Transverse colon (tissue), 4 donors: ENCODE data around the gene RBM20. TPM values are rescaled to one million over a fixed set of nuclear protein-coding genes. Genes with fewer than 3 reads are reported as not detected.

Source experiments
- DNase-seq: peaks from one replicate; pipeline ENCODE4 v3.0.0-alpha.2; 2019
- H3K27ac ChIP-seq, 4 donors: fragments of 200-600 bp; sonication (generic); 2 replicates each; pipeline ENCODE4 v1.5.1; 2016 to 2018; ENCODE audit warnings: inconsistent platforms in 4 of 4
- H3K27me3 ChIP-seq: fragments of 200-600 bp; sonication (generic); 2 replicates; pipeline ENCODE4 v1.5.1; 2017; ENCODE audit warnings: inconsistent platforms
- H3K36me3 ChIP-seq, 4 donors: fragments of 200-600 bp; sonication (generic); 2 replicates each; pipeline ENCODE4 v1.5.1; 2017 to 2019; ENCODE audit warnings: inconsistent platforms in 4 of 4
- H3K4me1 ChIP-seq, 4 donors: fragments of 200-600 bp; sonication (generic); 2 replicates each; pipeline ENCODE4 v1.5.1; 2017 to 2020; ENCODE audit warnings: inconsistent platforms in 4 of 4
- H3K4me3 ChIP-seq, 4 donors: fragments of 200-600 bp; sonication (generic); 1 replicate in 1 of 4; 2 replicates in 3 of 4; pipeline versions ENCODE4 v1.5.1 to v1.6.1; 2017 to 2019; ENCODE audit warnings: inconsistent platforms in 4 of 4
- H3K9me3 ChIP-seq, 2 donors: fragments of 200-600 bp; sonication (generic); 2 replicates each; pipeline ENCODE4 v1.5.1; 2017 to 2019; ENCODE audit warnings: inconsistent platforms in 2 of 2
- CTCF ChIP-seq, 5 experiments: fragments of 200-600 bp in 3 of 5; fragments of 450-650 bp in 2 of 5; sonication (generic) in 3 of 5; IDR thresholded peaks; 1 replicate in 2 of 5; 2 replicates in 3 of 5; pipeline ENCODE4 v1.5.1; 2016 to 2017; ENCODE audit warnings: antibody characterized with exemption in 5 of 5, inconsistent platforms in 3 of 5, mild to moderate bottlenecking in 2 of 5, moderate library complexity in 1 of 5
- EP300 ChIP-seq: sonication (generic); formaldehyde crosslinking; IDR thresholded peaks from one replicate; pipeline ENCODE4 v1.6.1; 2017; ENCODE audit warnings: antibody characterized with exemption, low read depth
- POLR2A ChIP-seq: fragments of 450-650 bp; IDR thresholded peaks from one replicate; pipeline ENCODE4 v1.6.1; 2016; ENCODE audit warnings: antibody characterized with exemption, mild to moderate bottlenecking, moderate library complexity
- POLR2AphosphoS5 ChIP-seq, 3 donors: sonication (generic); formaldehyde crosslinking; IDR thresholded peaks; one replicate each; pipeline ENCODE4 v1.6.1; 2016; ENCODE audit warnings: antibody characterized with exemption in 3 of 3
- WGBS, 2 donors: methylation state at CpG; one replicate each; pipeline ENCODE4 v1.1.5; 2018; ENCODE audit warnings: low coverage in 1 of 2; 5-methylcytosine and 5-hydroxymethylcytosine counted together
- in situ Hi-C, 4 donors: fragments of 200-750 bp; cut with MboI; loops; one replicate each; pipeline versions ENCODE4 v1.15.0 to v1.15.1; 2017; ENCODE audit warnings: low sequenced_read_pairs in 3 of 4, low pct_ligation_motif_present in 1 of 4, low pct_unique_long_range_greater_than_20kb in 1 of 4
- intact Hi-C: fragments of 100-400 bp; cut with DNase I; formaldehyde crosslinking; loops from one replicate; pipeline ENCODE4 v1.15.1; 2023; ENCODE audit warnings: low total_unique reads
- total RNA-seq, 4 donors: library from RNA; depleted of rRNA; stranded (reverse); fragments of >200 nt; gene quantifications; one replicate each; pipeline ENCODE4 v1.1.0, GENCODE V29; 2016

Gene RBM20
- total RNA-seq, 4 donors from 2014 or later = 1.2 to 10.5 (median 2.9) TPM

- H3K36me3 ChIP-seq = no peaks in the 10 kb centered on the region
- no peak for DNase-seq
- peaks cover 83% of the 10 kb centered on the region for H3K27me3 ChIP-seq
- in situ Hi-C loops (no loop called here), intact Hi-C loops (no loop called here)
- H3K9me3 ChIP-seq = no peaks in the 10 kb centered on the region
- peak overlapping the region in 2 of 4 donors; percentile 72 to 77 for H3K27ac ChIP-seq
- peak overlapping the region in 3 of 4 donors; percentile 44 to 60 (median 53) for H3K4me3 ChIP-seq
- TF ChIP-seq CTCF (IDR thresholded peaks at IDR 0.05) (no peak), EP300 (no peak), POLR2AphosphoS5 (IDR thresholded peaks at IDR 0.05) (no peak), POLR2A (no peak)
- peaks cover 8 to 24% (median 18%) of the 10 kb centered on the region in 4 donors for H3K4me1 ChIP-seq
- 6% methylated on average over 6 to 40 of the region's 40 CpGs for WGBS, 2 donors
These were observed 992 bp upstream of the RBM20 start for GRCh38 chr10:110643035-110643652.

- peak overlapping the region; percentile 6 to 77 (median 66) for H3K27ac ChIP-seq
- intact Hi-C loops = no loop called here
- WGBS, 2 donors = 38 to 44% methylated on average over 3 to 28 of the region's 31 CpGs
- no peaks in the 10 kb centered on the region for H3K36me3 ChIP-seq
- peaks cover 8 to 24% (median 18%) of the 10 kb centered on the region in 4 donors for H3K4me1 ChIP-seq
- no peak for DNase-seq
- H3K9me3 ChIP-seq = no peaks in the 10 kb centered on the region
- in situ Hi-C loops = no loop called here
- peaks cover 96% of the 10 kb centered on the region for H3K27me3 ChIP-seq
- peak overlapping the region; percentile 21 to 60 (median 48) for H3K4me3 ChIP-seq
- no peak for TF ChIP-seq EP300
- TF ChIP-seq POLR2AphosphoS5 (IDR thresholded peaks at IDR 0.05) = no peak
- TF ChIP-seq CTCF (IDR thresholded peaks at IDR 0.05) = no peak
- no peak for TF ChIP-seq POLR2A
These were observed 694 bp downstream of the RBM20 start for GRCh38 chr10:110644598-110645462.

GRCh38 chr10:110646417-110647135 is 2.4 kb downstream of the RBM20 start:
- WGBS, 2 donors = 60 to 75% methylated on average over 10 to 13 of the region's 13 CpGs
- Histone ChIP-seq H3K27me3 (peaks cover 89% of the 10 kb centered on the region), H3K36me3 (no peaks in the 10 kb centered on the region), H3K27ac (no peak overlapping the region), H3K9me3 (no peaks in the 10 kb centered on the region), H3K4me1 (peaks cover 8 to 21% (median 18%) of the 10 kb centered on the region in 4 donors), H3K4me3 (no peak overlapping the region)
- intact Hi-C loops (no loop called here), in situ Hi-C loops (no loop called here)
- TF ChIP-seq POLR2A (no peak), EP300 (no peak), POLR2AphosphoS5 (IDR thresholded peaks at IDR 0.05) (no peak), CTCF (IDR thresholded peaks at IDR 0.05) (no peak)
- DNase-seq = no peak

GRCh38 chr10:110647136-110647430 is 2.9 kb downstream of the RBM20 start:
- no peak for TF ChIP-seq CTCF (IDR thresholded peaks at IDR 0.05)
- TF ChIP-seq EP300 = no peak
- TF ChIP-seq POLR2A = no peak
- TF ChIP-seq POLR2AphosphoS5 (IDR thresholded peaks at IDR 0.05) = no peak
- Histone ChIP-seq H3K27ac (no peak overlapping the region), H3K4me3 (no peak overlapping the region), H3K9me3 (no peaks in the 10 kb centered on the region), H3K4me1 (peaks cover 8 to 21% (median 18%) of the 10 kb centered on the region in 4 donors), H3K27me3 (peaks cover 84% of the 10 kb centered on the region), H3K36me3 (no peaks in the 10 kb centered on the region)
- 34 to 47% methylated on average over 3 of the region's 3 CpGs for WGBS, 2 donors
- in situ Hi-C loops = no loop called here
- intact Hi-C loops = no loop called here
- no peak for DNase-seq
